ENCODE measurements around the gene FAM8A1.
A peak's percentile ranks its signal among the peaks of the same experiment; 100 is the strongest.
"Not testable (repeated sequence)": the region's sequence is repeated elsewhere in the genome, so short reads cannot be mapped to it uniquely, and the experiment has no call there.

Gene FAM8A1

GRCh38 chr6:17580518-17581048 is 19.5 kb upstream of the FAM8A1 start:
- no peak overlapping the region for H3K9ac ChIP-seq (ENCODE audit: insufficient read length)
- TF ChIP-seq EZH2 (IDR thresholded peaks at IDR 0.05): no peak
- TF ChIP-seq POLR2AphosphoS5 (IDR thresholded peaks at IDR 0.05; ENCODE audit: borderline replicate concordance, low read depth, low read length): no peak
- TF ChIP-seq FOXP2 (optimal IDR thresholded peaks at IDR 0.05; ENCODE audit: control extremely low read depth, extremely low read length, insufficient read depth): no peak
- no peak overlapping the region for H3K4me3 ChIP-seq

GRCh38 chr6:17581282-17581681 is 18.8 kb upstream of the FAM8A1 start:
- not testable (repeated sequence) for H3K9ac ChIP-seq (ENCODE audit: insufficient read length); H3K9me3 ChIP-seq (ENCODE audit: low read depth, low read length); H3K36me3 ChIP-seq (ENCODE audit: insufficient read depth, low read length); H3K4me3 ChIP-seq; DNase-seq (ENCODE audit: low read depth, low spot score); H3K27ac ChIP-seq

More at GRCh38 chr6:17580518-17581048, 19.5 kb upstream of the FAM8A1 start:
- no peaks in the 10 kb centered on the region for H3K9me3 ChIP-seq (ENCODE audit: low read depth, low read length)
- no peaks in the 10 kb centered on the region for H3K36me3 ChIP-seq (ENCODE audit: insufficient read depth, low read length)
- DNase-seq (ENCODE audit: low read depth, low spot score): no peak
- no peak overlapping the region for H3K27ac ChIP-seq

GRCh38 chr6:17583811-17584210 is 16.3 kb upstream of the FAM8A1 start:
- no peak overlapping the region for H3K9ac ChIP-seq (ENCODE audit: insufficient read length)
- DNase-seq (ENCODE audit: low read depth, low spot score): no peak
- no peaks in the 10 kb centered on the region for H3K9me3 ChIP-seq (ENCODE audit: low read depth, low read length)

GRCh38 chr6:17584241-17584803 is 15.8 kb upstream of the FAM8A1 start:
- TF ChIP-seq POLR2AphosphoS5 (IDR thresholded peaks at IDR 0.05; ENCODE audit: borderline replicate concordance, low read depth, low read length): no peak
- no peak for TF ChIP-seq EZH2 (IDR thresholded peaks at IDR 0.05)
- H3K36me3 ChIP-seq (ENCODE audit: insufficient read depth, low read length): no peaks in the 10 kb centered on the region
- no peak overlapping the region for H3K27ac ChIP-seq
- DNase-seq (ENCODE audit: low read depth, low spot score): peak; percentile 74
- H3K9ac ChIP-seq (ENCODE audit: insufficient read length): no peak overlapping the region
- H3K4me3 ChIP-seq: peak overlapping the region; percentile 12; the same call in 1 of the 2 replicates
- H3K9me3 ChIP-seq (ENCODE audit: low read depth, low read length): no peaks in the 10 kb centered on the region

More at GRCh38 chr6:17583811-17584210, 16.3 kb upstream of the FAM8A1 start:
- no peak for TF ChIP-seq FOXP2 (optimal IDR thresholded peaks at IDR 0.05; ENCODE audit: control extremely low read depth, extremely low read length, insufficient read depth)
- no peak for TF ChIP-seq EZH2 (IDR thresholded peaks at IDR 0.05)
- TF ChIP-seq POLR2AphosphoS5 (IDR thresholded peaks at IDR 0.05; ENCODE audit: borderline replicate concordance, low read depth, low read length): no peak
- H3K36me3 ChIP-seq (ENCODE audit: insufficient read depth, low read length): no peaks in the 10 kb centered on the region
- no peak overlapping the region for H3K27ac ChIP-seq
- no peak overlapping the region; the same call in 1 of the 2 replicates for H3K4me3 ChIP-seq

- H3K4me3 ChIP-seq: no peak overlapping the region
These were observed 14.2 kb upstream of the FAM8A1 start for GRCh38 chr6:17585766-17586490.

GRCh38 chr6:17586623-17587022 is 13.5 kb upstream of the FAM8A1 start:
- not testable (repeated sequence) for H3K9ac ChIP-seq (ENCODE audit: insufficient read length); H3K36me3 ChIP-seq (ENCODE audit: insufficient read depth, low read length); H3K4me3 ChIP-seq; H3K9me3 ChIP-seq (ENCODE audit: low read depth, low read length); H3K27ac ChIP-seq; DNase-seq (ENCODE audit: low read depth, low spot score)

More at GRCh38 chr6:17585766-17586490, 14.2 kb upstream of the FAM8A1 start:
- no peak for DNase-seq (ENCODE audit: low read depth, low spot score)
- H3K9ac ChIP-seq (ENCODE audit: insufficient read length): no peak overlapping the region
- TF ChIP-seq POLR2AphosphoS5 (IDR thresholded peaks at IDR 0.05; ENCODE audit: borderline replicate concordance, low read depth, low read length) (no peak), EZH2 (IDR thresholded peaks at IDR 0.05) (no peak), FOXP2 (optimal IDR thresholded peaks at IDR 0.05; ENCODE audit: control extremely low read depth, extremely low read length, insufficient read depth) (no peak)
- no peaks in the 10 kb centered on the region for H3K9me3 ChIP-seq (ENCODE audit: low read depth, low read length)
- H3K27ac ChIP-seq: no peak overlapping the region
- no peaks in the 10 kb centered on the region for H3K36me3 ChIP-seq (ENCODE audit: insufficient read depth, low read length)

- H3K9ac ChIP-seq (ENCODE audit: insufficient read length): no peak overlapping the region
- no peak for DNase-seq (ENCODE audit: low read depth, low spot score)
- H3K27ac ChIP-seq: no peak overlapping the region
- no peak overlapping the region for H3K4me3 ChIP-seq
- no peaks in the 10 kb centered on the region for H3K9me3 ChIP-seq (ENCODE audit: low read depth, low read length)
- no peaks in the 10 kb centered on the region for H3K36me3 ChIP-seq (ENCODE audit: insufficient read depth, low read length)
- no peak for TF ChIP-seq FOXP2 (optimal IDR thresholded peaks at IDR 0.05; ENCODE audit: control extremely low read depth, extremely low read length, insufficient read depth)
- no peak for TF ChIP-seq EZH2 (IDR thresholded peaks at IDR 0.05)
- no peak for TF ChIP-seq POLR2AphosphoS5 (IDR thresholded peaks at IDR 0.05; ENCODE audit: borderline replicate concordance, low read depth, low read length)
These were observed 12.1 kb upstream of the FAM8A1 start for GRCh38 chr6:17588011-17588410.

GRCh38 chr6:17589406-17590096 is 10.6 kb upstream of the FAM8A1 start:
- Histone ChIP-seq H3K4me3 (no peak overlapping the region), H3K36me3 (ENCODE audit: insufficient read depth, low read length) (no peaks in the 10 kb centered on the region), H3K27ac (no peak overlapping the region), H3K9me3 (ENCODE audit: low read depth, low read length) (no peaks in the 10 kb centered on the region), H3K9ac (ENCODE audit: insufficient read length) (no peak overlapping the region)
- no peak for DNase-seq (ENCODE audit: low read depth, low spot score)
- no peak for TF ChIP-seq EZH2 (IDR thresholded peaks at IDR 0.05)
- TF ChIP-seq POLR2AphosphoS5 (IDR thresholded peaks at IDR 0.05; ENCODE audit: borderline replicate concordance, low read depth, low read length): no peak
